ENCODE results near the gene PTGFRN.

GRCh38 chr1:116878804-116879477 is 30.8 kb upstream of the PTGFRN start:
- no peak for TF ChIP-seq CTCF (IDR thresholded peaks at IDR 0.05; ENCODE audit: insufficient read depth, low read length, poor library complexity, severe bottlenecking)
- no peak for TF ChIP-seq EZH2phosphoT487 (conservative IDR thresholded peaks at IDR 0.05; ENCODE audit: low read length)
